GM12874 (cell line): ENCODE measurements around the gene SLC9A3.

Experiments used
- TF ChIP-seq, protein P1 (sequence below): IDR thresholded peaks from 2 replicates; pipeline ENCODE4 v1.5.1; 2011; ENCODE audit warnings: low read depth, mild to moderate bottlenecking, control low read depth, low read length, moderate library complexity; ENCODE audit not compliant: insufficient read depth

The SLC9A3 gene

DNA sequence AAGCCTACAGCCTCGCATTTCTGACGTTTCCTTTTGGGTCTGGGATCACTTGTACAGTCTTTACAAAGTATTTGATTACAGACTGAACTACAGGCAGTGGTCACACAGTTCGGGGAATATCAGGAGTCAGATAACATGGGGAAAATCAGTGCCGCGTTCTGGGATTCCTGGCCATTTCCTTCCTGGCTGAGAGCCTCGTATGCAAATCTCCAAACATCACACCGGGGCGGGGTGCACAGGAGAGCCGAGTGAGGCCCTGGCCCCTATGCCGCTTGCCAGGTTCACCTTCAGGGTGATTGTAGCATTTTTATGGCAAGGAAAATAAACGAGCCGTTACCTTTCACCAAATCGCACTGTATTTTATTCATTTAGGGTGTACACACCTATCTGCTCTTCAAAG, 29.6 kb upstream of the SLC9A3 start:
- TF ChIP-seq, protein P1, sequence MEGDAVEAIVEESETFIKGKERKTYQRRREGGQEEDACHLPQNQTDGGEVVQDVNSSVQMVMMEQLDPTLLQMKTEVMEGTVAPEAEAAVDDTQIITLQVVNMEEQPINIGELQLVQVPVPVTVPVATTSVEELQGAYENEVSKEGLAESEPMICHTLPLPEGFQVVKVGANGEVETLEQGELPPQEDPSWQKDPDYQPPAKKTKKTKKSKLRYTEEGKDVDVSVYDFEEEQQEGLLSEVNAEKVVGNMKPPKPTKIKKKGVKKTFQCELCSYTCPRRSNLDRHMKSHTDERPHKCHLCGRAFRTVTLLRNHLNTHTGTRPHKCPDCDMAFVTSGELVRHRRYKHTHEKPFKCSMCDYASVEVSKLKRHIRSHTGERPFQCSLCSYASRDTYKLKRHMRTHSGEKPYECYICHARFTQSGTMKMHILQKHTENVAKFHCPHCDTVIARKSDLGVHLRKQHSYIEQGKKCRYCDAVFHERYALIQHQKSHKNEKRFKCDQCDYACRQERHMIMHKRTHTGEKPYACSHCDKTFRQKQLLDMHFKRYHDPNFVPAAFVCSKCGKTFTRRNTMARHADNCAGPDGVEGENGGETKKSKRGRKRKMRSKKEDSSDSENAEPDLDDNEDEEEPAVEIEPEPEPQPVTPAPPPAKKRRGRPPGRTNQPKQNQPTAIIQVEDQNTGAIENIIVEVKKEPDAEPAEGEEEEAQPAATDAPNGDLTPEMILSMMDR: no peak

DNA sequence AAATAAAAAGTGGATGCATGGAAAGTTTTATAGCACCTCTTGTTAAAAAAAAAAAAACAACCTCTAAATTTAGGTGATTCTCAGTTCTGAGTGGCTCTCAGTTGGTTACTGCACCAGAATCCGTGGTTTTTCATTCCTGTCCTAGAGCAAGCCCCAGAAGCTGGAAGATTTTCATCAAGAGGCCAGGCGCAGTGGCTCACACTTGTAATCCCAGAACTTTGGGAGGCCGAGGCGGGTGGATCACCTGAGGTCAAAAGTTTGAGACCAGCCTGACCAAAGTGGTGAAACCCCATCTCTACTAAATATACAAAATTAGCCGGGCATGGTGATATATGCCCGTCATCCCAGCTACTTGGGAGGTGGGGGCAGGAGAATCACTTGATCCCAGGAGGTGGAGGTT, 27.2 kb upstream of the SLC9A3 start:
- TF ChIP-seq, protein P1: no peak

DNA sequence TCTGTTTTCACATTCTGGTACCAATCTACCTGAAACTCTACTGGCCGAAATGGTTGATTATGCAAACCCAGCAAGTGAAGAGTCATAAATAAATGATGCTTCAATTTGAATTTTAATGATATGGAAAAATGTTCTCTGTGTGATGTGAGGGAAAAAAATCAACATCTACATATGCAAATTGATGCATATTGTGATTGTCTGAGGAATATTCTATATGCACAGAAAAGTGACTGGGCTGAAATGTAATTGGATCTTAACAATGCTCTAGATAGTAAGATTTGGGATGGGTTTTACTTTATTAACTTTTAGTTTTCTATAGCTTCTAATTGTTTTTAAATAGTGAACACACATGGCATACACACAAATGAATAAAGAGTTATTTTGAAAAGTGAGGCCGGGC, 25.0 kb upstream of the SLC9A3 start:
- TF ChIP-seq, protein P1: no peak

DNA sequence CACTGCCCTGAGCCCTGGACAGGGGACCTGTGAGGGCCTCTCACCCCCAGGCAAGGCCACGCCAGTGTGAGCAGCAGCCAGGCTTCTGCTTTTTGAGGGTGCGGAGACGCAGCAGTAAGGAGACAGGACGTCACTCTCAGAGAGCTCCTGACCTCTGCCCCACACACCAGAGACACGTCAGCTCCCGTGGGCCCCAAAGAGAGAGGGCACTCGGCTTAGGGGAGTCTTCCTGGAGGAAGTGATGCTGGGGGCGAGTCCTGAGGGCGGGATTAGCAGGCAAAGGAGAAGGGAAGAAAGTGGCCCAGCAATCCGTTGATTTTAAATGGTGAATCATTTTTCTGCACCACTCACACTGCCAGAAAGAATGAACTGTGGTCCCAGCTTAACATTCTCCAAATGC, 24.0 kb upstream of the SLC9A3 start:
- TF ChIP-seq, protein P1: no peak

DNA sequence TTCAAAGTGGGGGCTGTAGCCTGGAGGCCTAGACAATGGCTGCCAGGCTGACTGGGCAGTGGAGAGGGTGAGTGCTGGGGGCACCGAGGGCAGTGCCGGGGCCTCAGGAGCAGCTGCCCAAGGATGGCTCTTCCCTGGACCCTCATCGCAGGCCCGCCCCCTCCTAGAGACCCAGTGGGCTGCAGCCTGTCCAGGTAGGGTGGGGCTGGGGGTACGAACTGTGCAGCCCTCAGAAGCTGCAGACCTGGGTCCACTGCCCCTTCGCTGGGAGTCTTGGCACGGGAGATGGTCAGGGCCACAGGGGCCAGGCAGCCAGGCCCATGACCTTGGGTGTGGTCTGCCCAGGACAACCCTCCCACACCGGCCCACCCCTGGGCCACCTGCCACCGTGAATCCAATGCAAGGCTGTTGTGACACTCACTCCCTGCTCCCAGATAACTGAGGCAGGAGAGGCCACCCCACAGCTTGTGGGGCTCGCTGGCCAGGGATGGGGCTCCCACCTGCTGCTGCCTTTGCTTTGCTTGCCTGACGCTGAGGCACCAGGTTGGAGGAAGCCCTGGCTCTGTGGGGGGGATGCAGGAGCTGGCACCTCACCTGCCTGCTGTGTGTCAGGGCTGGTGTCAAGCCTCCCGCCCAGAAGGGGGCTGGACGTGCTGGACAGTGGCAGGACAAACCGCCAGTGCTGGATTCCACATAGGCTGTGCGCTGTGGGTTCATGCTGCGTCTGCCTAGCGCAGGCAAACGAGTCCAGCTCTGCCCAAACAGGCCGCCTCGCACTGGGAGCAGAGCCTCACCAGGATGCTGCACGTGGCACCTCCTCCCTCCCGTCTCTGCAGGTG, 23.1 kb upstream of the SLC9A3 start:
- TF ChIP-seq, protein P1: no peak

DNA sequence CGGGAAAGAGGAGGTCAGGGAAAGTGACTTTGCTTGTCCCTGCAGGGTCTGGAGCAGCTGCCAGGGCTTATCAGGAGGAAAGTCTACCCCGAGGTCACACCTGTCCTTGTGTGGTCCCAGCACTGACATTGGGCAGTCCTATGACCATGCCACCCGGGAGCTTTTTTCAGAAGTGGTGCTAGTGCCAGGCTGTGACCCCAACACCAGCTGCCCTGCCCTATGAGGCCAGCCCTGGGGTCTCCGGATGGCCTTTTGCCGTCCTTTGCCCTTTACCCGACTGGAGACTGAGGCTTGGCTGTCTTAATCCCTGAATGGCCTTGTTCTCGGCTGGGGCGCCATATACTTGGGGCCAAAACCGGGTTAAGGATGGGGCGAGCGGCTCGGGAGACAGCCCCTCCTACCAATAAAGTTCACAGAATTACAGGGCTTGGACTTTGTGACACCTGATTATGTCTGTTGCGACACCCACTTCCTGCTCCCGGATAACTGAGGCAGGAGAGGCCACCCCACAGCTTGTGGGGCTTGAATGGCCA, 22.2 kb upstream of the SLC9A3 start:
- TF ChIP-seq, protein P1: no peak

DNA sequence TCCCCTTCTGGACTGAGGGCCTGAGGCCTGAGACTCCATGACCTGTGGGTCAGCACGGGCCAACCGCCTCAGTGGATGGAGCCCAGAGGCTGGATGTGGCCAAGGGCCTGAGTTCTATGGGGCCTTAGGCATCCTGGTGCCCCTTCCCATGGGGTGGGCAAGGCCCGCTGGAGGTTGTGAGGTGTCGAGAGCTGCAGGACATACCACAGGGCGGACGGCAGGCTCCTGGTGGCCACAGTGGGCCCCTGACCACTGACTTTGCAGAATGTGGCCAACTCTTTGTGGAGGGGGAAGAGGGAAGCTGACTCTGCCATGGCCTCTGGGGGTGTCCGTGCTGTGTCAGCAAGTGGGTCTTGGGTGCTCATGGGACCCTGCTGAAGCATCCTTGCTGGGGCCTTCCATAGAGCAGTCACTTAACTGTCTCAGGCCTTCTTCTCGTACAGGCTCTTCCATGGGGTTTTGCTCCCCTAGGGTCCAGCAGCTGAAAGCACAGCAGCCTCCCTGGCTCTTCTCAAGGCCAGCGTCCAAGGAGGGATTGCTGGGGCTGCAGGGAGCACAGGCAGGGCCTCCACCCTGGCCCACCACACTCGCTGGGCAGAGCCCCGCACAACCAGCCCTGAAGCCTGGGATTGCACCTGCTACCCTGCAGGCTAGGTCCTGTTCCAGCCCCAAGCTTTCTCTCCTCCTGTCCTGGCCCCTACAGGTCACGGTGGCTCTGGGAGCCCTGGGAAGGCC, 21.6 kb upstream of the SLC9A3 start:
- TF ChIP-seq, protein P1: no peak
